GM19395 (cell line): ENCODE measurements around the gene OR10W1.

ENCODE experiments used
- ATAC-seq: cut with Tn5 transposase; IDR thresholded peaks from one replicate; pipeline ENCODE4 v1.9.1; 2021; ENCODE audit warnings: mild to moderate bottlenecking, moderate library complexity; ENCODE audit not compliant: unreplicated experiment

The OR10W1 gene, protein sequence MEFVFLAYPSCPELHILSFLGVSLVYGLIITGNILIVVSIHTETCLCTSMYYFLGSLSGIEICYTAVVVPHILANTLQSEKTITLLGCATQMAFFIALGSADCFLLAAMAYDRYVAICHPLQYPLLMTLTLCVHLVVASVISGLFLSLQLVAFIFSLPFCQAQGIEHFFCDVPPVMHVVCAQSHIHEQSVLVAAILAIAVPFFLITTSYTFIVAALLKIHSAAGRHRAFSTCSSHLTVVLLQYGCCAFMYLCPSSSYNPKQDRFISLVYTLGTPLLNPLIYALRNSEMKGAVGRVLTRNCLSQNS

GRCh38 chr11:58268142-58268541 is at the start of gene OR10W1:
Gene OR10W1, minus strand, starts transcription at chr11:58268260. Its CDS starts 402 bp downstream, at chr11:58267858.
- no peak for ATAC-seq

DNA sequence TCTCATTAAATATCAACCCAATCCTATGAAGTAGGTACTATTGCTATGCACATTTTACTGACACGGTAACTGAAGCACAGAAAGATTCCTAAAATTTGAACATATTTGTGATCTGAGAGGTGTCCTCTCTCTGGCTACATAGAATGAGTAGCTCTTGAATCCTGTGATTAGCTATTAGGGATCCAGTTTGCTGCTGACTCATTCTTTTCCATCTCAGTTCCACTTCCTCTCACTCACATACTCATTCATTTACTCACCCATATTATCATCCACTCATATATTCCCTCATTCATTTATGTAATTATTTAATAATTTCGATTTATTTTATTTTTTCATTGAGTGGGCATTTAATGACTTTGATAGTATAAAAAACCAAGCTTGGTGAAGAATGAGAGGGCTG is 48.1 kb upstream of the OR10W1 start:
- ATAC-seq, result no peak

DNA sequence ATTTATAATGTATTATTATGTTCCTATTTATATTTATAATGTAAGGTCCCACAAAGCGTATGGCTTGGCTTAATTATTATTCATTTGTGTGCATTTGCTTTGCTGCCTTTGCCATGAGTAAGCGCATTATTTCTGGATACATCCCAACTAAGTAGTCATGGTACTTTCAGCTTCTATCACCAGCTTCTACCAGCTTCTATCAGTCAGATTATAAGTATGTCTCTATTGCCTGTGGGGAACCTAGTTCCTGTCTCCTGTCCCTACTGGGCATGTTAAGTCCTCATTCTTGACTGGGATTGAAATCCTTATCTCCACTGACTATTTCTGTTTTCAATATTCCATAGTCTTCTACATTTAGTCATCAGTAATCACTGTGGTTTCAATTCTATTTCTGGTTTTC is 33.5 kb upstream of the OR10W1 start:
- ATAC-seq, result no peak

DNA sequence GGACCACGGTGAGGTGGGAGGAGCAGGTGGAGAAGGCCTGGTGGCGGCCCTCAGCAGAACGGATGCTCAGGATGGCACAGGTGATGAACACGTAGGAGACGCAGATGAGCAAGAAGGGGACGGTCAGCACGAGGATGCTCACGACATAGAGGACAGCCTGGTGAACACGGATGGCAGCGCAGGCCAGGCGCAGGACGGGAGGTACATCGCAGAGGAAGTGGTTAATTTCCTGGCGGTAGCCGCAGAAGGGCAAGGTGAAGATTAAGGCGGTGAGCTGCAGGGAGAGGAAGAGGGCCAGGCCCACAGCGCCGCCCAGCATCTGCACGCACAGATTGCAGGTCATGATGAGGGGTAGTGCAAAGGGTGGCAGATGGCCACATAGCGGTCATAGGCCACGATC is 24.0 kb upstream of the OR10W1 start:
- no peak for ATAC-seq

DNA sequence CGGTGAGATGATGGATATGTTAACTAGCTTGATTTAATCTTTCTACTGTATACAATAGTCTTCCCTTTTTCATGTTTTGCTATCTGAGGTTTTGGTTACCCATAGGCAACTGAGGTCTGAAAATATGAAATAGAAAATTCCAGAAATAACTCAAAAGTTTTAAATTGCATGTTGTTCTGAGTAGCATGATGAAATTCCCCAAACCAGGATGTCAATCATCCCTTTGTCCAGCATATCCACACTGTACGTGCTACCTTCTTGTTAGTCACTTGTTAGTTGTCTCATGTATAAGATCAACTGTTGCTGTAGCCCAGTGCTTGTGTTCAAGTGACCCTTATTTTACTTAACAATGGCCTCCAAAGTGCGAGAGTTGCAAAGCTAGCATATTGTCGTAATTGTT is 21.2 kb upstream of the OR10W1 start:
- no peak for ATAC-seq

DNA sequence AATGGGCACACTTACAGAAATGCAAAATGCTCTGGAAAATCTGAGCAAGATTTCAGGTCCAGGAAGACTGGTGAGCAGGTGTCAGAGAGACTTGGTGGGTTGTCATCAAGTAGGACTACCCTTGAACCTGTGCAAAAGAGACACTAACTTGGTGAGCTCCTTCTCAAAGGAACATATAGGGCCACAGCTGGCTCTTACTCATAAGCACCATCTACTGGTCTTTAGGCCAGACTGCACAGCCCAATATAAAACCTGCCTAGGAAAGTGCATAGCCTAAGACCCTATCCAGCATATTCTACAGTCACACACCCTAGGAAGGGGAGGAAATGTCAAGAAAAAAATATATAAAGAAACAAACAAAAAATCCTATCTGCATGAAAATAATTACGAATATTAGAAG is 18.2 kb upstream of the OR10W1 start:
- peak; percentile 84 for ATAC-seq

- ATAC-seq, result no peak
Measured at GRCh38 chr11:58285483-58286040, 17.5 kb upstream of the OR10W1 start.

GRCh38 chr11:58276151-58276550 is 8.1 kb upstream of the OR10W1 start:
- ATAC-seq, result no peak

DNA sequence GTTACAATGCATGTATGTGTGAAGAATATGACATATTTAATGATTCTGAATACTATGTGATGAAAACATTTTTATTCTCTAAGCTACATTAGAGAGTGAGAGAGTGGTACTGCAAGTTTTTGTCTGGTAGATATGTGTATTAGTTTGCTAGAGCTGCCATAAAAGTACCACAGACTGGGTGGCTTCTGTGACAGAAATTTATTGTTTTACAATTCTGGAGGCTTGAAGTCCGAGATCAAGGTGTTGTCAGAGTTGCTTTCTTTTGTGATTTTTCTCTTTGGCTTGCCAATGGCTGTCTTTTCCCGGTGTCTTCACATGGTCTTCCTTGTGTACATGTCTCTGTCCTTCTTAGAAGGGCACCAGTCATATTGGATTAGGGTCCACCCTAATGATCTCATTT is 6.9 kb upstream of the OR10W1 start:
- ATAC-seq, result no peak

GRCh38 chr11:58259983-58260382 is 8.1 kb downstream of the OR10W1 start:
- no peak for ATAC-seq

DNA sequence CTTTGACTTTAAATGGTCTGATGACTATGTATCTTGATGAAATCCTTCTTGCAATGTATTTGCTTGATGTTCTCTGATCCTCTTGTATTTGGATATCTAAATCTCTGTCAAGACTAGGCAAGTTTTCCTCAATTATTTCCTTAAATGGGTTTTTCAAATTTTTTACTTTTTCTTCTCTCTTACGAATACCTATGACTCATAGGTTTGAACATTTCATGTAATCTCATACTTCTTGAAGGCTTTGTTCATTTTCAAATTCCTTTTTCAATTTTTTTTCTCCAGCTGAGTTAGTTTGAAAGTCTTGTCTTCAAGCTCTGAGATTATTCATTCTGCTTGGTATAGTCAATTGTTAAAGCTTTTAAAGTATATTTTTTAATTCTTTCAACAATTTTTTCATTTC is 13.1 kb downstream of the OR10W1 start:
- ATAC-seq, result no peak

GRCh38 chr11:58243954-58244353 is 24.1 kb downstream of the OR10W1 start:
- no peak for ATAC-seq

GRCh38 chr11:58227956-58228615 is 40.0 kb downstream of the OR10W1 start:
- no peak for ATAC-seq

- ATAC-seq, result no peak
Measured at GRCh38 chr11:58222721-58223120, 45.3 kb downstream of the OR10W1 start.
